Stimulated activated CD8-positive, alpha-beta memory T cell treated with anti-CD3 and anti-CD28 coated beads, Interleukin-12 subunit alpha, Interleukin-12 subunit beta, amount 100 ng/mL, for 1 hour (primary cell): ENCODE data around the gene ASPG.

Experiments used
- DNase-seq: peaks from one replicate; pipeline ENCODE4 v3.0.0-alpha.2; 2020; ENCODE audit warnings: low read depth

The ASPG gene

GRCh38 chr14:104136472-104137296 is 51.2 kb downstream of the ASPG start:
- DNase-seq, result no peak

GRCh38 chr14:104137297-104138097 is 52.0 kb downstream of the ASPG start:
- DNase-seq, result peak; percentile 17

GRCh38 chr14:104138098-104138717 is 52.7 kb downstream of the ASPG start, which contains the start of gene KIF26A:
Gene KIF26A (plus strand): TSS chr14:104138587. CDS start chr14:104138723, 136 bp downstream.
- DNase-seq, result no peak

- no peak for DNase-seq
These were observed 53.4 kb downstream of the ASPG start for GRCh38 chr14:104138718-104139459.

- DNase-seq, result no peak
These were observed 54.1 kb downstream of the ASPG start for GRCh38 chr14:104139460-104140212.

- no peak for DNase-seq
These were observed 54.6 kb downstream of the ASPG start for GRCh38 chr14:104140213-104140462.

- no peak for DNase-seq
These were observed 55.2 kb downstream of the ASPG start for GRCh38 chr14:104140463-104141331.

GRCh38 chr14:104141621-104142091 is 56.2 kb downstream of the ASPG start:
- no peak for DNase-seq

GRCh38 chr14:104142136-104142945 is 56.8 kb downstream of the ASPG start:
- no peak for DNase-seq

- DNase-seq, result no peak
These were observed 57.5 kb downstream of the ASPG start for GRCh38 chr14:104142946-104143470.

- no peak for DNase-seq
These were observed 58.3 kb downstream of the ASPG start for GRCh38 chr14:104143521-104144452.

GRCh38 chr14:104144453-104144790 is 58.9 kb downstream of the ASPG start:
- DNase-seq, result no peak

GRCh38 chr14:104144911-104145825 is 59.7 kb downstream of the ASPG start:
- no peak for DNase-seq

GRCh38 chr14:104145826-104146601 is 60.5 kb downstream of the ASPG start:
- no peak for DNase-seq

GRCh38 chr14:104146651-104147345 is 61.3 kb downstream of the ASPG start:
- no peak for DNase-seq
